ENCODE data around the gene CAB39.
"Not testable (repeated sequence)": the region's sequence is repeated elsewhere in the genome, so short reads cannot be mapped to it uniquely, and the experiment has no call there.

The CAB39 gene

DNA sequence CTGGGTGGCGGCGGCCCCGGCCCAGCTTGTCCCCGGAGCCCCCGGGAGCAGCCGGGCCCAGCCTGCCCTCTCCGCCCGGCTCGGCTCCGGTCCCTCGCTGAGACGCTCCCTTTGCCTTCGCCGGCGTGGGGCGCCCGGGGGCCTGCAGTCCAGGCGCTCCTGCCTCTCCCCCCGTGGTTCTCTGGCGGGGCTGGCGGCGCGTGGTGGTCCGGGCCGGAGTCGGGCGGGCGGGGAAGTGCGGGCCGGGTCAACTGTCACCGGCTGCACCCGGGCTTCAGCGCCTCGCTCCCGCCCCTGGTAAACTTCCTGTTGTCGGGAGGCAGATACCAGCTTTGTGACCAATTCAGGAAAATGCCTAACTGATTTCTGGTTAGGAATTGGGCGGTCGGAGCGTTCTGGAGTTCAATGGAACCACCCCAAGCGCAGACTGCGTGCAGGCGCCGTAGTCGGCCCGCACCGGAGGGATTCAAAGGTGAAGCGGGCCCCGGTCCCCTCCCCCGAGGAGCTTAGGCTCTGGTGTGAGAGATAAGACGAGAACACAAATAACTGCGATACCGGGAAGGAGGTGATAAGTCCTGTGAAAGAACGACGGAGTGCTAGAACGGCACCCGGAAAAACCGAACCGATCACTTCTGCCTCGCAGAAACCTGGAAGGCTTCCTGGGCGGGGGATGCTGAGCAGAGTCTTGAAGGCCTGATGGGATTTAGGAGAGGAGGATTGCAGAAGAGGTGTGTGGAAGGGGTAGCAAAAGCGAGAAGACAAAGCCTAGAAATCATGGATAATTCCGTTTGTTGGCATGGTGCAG is 891 bp downstream of the CAB39 start:
- in situ Hi-C loops (cut with MboI; ENCODE audit: low sequenced_read_pairs) = no loop called here

DNA sequence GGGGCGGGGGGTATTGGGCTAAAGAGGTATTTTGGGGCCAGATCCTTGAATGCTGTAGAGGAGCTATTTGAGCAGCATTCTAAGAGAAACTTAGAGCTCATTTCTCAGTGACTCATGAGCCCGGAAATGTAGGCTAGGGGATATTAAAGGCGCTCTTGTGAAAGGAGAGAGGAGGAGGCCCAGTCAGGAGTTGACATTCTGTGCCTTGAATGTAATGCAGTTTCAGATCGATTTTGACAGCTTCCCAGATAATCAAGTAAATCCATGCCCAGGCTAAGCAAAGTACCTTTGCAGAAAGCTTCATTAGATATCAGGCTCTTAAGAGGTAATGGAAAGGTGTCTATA is 1.5 kb downstream of the CAB39 start:
- in situ Hi-C loops (cut with MboI; ENCODE audit: low sequenced_read_pairs) = no loop called here

DNA sequence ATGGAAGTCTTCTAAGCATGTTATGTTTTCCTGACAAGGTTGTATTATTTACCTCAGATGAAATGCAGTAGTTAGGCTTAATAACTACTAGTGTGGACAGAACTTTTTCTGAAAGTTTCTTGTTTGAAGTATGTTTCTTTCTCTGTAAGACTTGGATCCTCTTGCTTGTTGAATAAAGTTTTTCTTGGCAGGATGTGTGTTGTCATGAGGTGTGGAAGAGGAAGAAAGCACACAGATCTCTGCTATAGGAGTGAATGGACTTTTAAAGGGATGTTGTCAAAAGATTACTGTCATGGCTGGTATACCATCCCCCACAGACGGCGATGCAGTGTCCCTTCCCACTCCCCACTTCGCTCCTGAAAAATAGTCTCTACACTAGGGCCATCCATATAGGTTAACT is 2.6 kb downstream of the CAB39 start:
- in situ Hi-C loops (cut with MboI; ENCODE audit: low sequenced_read_pairs) = no loop called here

DNA sequence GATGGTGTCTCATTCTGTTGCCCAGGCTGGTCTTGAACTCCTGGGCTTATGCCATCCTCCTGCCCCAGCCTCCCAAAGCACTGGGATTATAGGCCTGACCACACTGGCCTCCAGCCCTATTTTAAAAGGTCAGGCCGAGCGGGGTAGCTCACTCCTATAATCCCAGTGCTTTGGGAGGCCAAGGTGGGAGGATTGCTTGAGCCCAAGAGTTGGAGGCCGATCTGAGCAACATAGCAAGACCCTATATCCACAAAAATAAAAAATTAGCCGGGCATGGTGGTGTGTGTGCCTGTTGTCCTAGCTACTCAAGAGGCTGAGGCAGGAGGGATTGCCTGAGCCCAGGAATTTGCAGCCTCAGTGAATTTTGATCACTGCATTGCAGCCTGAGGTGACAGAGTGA is 3.9 kb downstream of the CAB39 start:
- in situ Hi-C loops (cut with MboI; ENCODE audit: low sequenced_read_pairs) = no loop called here

DNA sequence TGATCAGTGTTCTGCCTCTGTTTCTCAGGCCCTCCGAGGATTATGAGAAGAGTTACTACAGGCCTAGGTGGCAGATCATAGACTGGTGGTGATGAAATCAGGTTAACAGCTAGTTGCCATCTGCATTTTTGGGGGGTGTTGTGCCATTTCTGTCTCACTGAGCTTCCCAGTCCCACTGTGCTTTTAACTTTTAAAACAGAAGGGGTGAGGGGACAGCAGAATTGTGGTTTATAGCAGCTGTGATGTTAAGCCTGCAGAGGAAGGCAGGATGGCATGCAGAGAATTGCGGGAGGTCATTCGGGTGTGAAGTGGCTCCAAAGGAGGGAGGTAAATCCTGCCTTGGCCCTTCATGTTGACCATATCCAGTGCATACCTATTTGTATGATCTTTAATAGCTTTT is 5.0 kb downstream of the CAB39 start:
- in situ Hi-C loops (cut with MboI; ENCODE audit: low sequenced_read_pairs) = no loop called here

DNA sequence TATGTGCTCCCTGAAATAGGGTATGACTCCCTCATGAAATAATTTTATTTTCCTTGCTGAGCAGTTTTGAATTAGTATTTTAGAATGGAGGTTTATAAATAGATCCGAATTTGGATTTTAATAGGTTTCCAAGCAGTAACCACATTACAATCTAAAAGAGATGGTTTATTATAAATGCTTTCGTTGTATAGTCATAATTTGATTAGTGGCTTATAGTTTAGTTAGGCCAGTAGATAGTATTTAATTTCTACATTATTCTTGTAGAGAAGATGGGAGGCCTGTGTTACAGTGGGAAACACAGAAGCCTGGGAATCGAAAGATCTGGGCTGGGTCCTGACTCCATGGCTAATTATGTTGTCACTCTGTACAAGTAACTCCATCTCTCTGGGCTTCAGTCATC is 6.7 kb downstream of the CAB39 start:
- in situ Hi-C loops (cut with MboI; ENCODE audit: low sequenced_read_pairs) = no loop called here

DNA sequence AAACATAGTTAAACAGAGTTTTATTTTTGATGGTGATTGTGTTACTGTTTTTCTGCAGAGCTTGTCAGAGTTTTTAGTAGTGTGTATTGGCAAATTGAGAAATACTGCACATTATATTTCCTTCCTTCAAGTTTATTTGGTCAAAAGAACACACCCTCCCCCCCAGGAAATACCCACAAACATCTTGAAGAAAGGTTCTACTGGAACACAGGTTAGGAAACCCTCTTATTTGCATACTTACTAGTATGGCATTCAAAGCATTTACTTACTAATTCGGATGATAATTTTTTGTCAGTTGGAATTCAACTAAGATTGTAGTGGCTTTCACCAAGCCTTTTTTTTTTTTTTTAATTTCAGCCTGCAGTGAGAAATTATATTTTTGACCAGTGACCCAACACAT is 9.1 kb downstream of the CAB39 start:
- in situ Hi-C loops (cut with MboI; ENCODE audit: low sequenced_read_pairs) = no loop called here

DNA sequence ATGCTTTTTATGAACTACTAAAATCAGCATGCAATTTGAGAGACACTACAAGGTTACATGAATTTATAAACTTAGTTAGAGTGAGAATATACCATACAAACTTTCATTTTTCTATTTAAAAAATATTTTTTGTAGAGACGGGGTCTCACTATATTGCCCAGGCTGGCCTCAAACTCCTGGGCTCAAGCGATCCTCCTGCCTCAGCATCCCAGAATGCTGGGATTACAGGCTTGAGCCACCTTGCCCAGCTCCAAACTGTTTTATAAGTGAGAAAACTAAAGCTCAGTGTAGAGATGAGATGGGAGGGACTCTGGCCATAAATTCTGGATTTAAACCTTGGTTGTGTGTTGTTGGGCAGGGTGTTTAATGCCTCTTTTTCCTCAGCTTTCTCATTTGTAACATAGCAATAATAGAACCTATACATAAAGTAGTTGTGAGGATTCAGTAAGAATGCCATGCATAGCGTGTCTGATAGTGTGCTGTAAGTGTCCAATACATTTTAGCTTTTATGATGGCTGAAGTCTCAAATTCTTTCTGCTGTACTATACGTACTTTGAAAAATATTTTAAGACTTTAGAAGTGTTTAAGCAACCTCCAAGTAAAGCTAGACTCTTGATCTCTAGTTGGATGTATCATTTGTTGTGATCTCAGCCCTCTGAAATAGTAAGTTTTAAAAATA is 9.7 kb downstream of the CAB39 start:
- in situ Hi-C loops (cut with MboI; ENCODE audit: low sequenced_read_pairs) = no loop called here

DNA sequence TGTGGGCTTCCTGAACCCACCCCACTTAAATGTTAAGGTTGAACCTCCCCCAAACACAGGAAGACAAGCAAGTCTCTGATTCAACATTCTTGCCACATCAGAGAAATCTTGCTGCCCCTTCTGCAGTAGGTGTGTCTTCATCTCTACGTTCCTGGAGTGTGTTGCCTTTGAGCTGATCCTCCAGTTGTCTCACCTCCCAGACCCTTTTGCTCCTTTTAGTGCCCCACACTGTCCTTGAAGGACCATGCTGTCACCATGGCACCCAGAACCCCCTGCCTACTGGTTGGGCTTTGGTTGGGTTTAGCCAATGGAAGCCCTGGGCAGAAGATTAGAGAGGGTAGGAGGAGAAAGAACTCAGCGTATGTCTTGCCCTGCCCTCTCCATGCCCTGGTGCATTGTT is 10.7 kb downstream of the CAB39 start:
- in situ Hi-C loops (cut with MboI; ENCODE audit: low sequenced_read_pairs) = no loop called here

DNA sequence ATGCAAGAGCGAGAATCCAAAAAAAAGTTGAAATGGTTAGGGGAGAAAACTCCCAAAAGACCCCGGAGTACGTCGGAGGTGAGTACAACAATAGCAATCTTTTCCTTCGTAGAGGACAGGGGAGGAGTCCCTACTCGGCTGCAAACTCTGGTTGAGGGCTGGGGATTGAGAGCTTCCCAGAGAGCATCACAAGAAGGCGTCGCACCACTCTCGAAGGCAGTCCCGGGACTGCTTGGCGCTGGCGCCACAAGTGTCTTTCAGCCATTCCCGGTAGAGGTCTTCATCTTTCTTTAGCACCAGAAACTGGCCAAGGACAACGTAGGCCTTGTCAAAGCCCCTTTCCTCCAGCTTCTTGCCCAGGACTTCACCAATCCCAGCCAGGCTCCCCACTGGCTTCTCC is 12.3 kb downstream of the CAB39 start:
- in situ Hi-C loops (cut with MboI; ENCODE audit: low sequenced_read_pairs) = not testable (repeated sequence)

DNA sequence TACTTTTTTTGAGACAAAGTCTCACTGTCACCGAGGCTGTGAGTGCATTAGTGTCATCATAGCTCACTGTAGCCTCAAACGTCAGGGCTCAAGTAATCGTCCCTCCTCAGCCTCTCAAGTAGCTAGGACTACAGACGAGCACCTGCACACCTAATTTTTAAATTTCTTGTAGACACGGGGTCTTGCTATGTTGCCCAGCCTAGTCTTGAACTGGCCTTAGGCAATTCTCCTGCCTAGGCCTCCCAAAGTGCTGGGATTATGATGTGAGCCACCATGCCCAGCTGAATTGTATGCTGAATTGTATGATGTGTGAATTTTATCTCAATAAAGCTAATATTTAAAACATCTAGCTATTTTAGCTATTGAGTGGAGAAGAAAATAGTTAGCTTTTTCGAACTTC is 18.9 kb downstream of the CAB39 start:
- in situ Hi-C loops (cut with MboI; ENCODE audit: low sequenced_read_pairs) = no loop called here

DNA sequence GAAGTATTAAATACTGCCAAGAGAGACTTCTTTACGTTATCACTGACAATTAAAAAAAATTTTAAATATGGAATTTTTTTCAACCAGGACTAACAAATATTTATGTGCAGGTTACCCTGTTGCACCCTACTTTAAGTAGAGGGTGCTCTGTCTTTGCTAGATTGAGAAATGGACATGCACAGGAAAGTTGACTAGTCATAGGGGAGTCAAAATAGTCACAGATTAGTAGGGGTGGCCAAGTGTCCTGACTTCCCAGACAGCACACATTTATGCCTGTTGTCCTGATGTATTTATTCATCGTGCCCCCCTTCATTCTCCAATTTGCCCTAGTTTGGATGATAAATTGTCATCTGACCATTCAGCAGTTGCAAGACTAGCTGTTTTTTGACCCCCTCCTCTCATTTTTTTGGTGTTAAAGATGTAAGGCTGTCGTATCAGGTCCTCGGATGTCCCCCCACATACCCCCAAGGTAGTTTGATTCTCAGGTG is 20.3 kb downstream of the CAB39 start:
- in situ Hi-C loops (cut with MboI; ENCODE audit: low sequenced_read_pairs) = no loop called here

DNA sequence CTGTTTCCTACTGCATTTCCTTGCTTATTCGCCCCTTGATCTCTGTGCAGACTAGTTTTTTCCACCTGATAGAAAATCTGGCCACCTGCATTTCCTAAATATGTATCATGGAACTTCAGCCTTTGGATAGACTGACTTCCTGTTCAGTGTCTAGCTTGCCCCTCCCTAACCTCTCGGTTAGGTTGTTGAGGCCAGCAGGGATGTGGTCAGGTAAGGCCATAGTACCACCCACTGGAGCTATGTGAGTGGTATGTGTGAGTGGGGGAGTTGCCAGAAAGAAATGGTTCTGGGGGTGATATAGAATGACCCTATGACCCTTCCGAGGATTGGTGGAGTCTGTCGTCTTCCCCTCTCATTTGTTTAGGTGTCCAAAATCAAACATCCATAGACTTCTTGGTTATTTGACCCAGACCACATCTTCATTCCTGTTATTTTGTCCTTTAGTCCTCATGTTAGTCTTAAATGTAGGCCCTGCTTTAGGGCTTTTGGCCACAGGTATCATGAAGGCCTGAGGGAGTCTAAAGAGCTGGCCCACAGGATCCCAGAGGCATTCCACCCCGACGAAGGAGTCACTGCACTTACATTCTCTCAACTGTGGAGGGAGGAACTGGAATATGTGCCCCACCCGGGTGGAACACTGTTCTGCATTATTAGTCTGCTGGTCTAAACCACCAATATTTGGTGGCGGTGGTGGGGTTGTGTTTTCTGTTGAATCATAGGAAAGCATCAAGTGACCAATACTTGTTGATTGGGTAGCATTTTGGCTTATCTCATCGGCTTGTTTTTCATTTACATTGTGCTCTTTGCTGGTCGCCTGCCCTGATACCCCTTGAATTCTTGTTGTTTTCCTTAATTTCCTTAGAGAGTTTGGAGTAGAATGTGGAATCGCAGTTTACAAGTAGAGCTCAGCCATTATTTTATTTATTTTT is 21.9 kb downstream of the CAB39 start:
- in situ Hi-C loops (cut with MboI; ENCODE audit: low sequenced_read_pairs) = no loop called here

DNA sequence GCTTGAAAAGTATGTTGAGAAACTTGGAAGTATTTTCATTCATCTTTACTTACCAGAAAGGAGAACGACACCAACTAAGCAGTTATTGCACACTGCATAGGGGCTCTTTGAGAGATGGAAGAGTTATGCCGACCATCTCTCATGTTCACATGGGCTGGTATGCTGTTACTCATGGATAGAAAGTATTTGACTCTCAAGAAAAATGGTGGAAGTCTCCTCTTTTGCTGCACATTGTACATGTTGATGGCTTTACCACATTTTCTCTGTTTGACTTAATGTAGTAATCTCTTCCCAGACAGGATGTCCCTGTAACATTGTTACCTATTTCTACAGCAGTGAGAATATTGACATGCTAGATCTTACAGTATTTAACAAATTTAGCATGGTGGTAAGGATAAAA is 23.2 kb downstream of the CAB39 start:
- in situ Hi-C loops (cut with MboI; ENCODE audit: low sequenced_read_pairs) = no loop called here

DNA sequence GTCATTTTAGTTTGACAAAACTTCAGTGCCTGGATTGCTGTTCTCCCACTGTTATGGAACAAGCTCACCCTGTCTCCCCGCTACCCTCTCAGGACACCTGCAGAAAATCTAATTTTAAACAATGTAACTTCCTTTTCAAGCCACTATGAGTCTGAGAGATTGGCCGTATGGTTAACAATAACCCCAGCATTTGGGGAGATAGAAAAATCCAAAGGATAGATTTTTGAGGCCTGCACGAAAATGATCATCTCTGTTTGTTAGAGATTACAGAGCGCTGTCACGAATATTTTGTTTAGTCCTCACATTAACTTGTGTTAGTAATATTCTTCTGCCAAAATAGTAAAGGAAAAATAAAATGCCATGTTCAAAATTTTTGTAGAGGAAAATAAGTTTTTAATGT is 24.7 kb downstream of the CAB39 start:
- in situ Hi-C loops (cut with MboI; ENCODE audit: low sequenced_read_pairs) = no loop called here

DNA sequence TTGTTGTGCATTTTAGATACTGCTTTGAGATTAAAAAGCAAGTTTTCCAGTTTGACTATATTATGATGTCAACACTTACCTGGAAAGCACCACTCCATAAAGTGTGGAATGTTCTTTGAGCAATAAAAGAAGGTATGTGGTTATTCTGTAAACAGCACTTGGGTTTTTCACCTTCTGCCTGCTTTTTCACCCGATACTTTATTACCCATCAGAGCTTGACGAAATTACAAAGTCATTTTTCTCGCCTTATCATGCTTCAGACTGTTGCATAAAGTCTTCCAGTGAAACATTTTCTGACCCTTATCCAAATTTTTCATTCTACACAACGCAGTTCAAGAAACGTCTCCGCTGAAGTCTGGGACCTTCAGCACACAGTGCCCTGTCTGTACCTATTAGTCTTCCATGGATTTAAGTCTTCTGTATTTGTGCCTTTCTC is 25.2 kb downstream of the CAB39 start:
- in situ Hi-C loops (cut with MboI; ENCODE audit: low sequenced_read_pairs) = no loop called here

DNA sequence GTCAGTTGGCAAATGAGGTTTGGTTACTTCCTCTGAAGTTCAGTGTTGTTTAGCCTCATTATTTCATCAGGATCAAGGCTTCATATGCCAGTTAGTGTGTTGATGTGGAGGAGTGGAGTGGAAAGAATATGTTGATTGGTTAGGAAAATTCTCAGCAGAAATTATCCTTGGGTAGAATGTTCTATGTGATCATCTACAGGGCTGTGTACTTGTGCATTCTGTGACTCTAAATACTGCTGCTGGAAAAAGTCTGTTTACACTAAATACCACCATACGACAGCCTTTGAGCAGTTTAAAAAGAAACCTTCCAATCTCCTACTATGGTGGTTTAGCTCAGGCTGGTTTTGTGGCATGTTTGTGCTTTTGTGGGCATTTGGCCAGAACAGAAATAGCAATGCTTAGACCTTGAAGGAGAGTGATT is 25.8 kb downstream of the CAB39 start:
- in situ Hi-C loops (cut with MboI; ENCODE audit: low sequenced_read_pairs) = no loop called here

DNA sequence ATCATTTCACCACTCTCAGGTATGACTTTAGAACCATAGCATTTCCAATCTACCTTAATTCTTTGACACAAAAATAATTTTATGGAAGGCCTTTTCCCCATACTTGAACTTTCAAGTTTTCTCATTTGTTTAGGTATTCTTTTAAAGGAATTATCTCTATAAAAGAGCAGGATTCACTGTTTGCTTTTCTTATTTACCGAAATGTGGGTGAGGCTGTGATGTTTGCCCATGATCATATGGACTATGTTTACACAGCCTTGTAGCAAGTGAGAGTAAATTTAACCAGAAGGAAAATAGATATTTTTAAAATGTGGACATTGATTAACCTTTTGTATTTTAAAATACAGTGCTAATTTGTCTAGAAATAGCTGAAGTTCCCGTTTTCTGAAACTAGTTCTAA is 26.3 kb downstream of the CAB39 start:
- in situ Hi-C loops (cut with MboI; ENCODE audit: low sequenced_read_pairs) = no loop called here

DNA sequence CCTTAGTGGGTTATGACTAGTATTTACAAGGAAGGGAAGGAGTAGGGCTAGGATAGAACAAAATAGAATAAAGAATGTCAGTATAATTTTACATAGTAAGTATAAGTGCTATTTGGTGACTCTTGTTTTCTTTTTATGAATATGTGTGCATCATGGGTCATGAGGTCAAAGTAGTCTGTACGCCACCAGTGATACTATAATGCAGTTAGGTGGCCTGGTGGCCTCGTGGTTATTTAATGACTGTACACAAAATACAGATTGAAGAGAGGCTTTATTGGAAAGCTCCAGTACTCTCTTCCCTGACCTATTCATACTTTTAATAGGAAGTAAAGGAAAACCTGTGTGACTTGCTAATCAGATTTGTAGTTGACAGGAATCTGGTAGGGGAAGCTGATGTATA is 27.3 kb downstream of the CAB39 start:
- in situ Hi-C loops (cut with MboI; ENCODE audit: low sequenced_read_pairs) = no loop called here

DNA sequence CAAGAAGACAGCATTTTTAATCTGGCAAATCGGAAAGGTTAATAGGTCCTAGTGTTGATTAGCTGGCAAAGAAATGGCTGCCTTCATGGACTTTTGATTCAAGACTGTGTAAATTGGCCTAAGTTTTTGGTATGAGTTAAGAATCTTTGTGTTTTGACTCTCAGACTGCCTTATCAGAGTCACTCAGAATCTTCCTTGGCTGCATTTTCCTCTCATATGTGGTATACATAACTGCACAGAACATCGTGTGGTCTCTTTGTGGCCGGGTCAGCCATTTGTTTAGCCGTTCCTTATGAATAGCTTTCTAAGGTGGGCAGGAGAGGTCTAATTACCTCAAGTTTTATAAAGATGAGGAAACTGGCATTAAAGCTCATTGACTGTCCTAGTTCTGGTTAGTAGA is 30.1 kb downstream of the CAB39 start:
- in situ Hi-C loops (cut with MboI; ENCODE audit: low sequenced_read_pairs) = no loop called here

DNA sequence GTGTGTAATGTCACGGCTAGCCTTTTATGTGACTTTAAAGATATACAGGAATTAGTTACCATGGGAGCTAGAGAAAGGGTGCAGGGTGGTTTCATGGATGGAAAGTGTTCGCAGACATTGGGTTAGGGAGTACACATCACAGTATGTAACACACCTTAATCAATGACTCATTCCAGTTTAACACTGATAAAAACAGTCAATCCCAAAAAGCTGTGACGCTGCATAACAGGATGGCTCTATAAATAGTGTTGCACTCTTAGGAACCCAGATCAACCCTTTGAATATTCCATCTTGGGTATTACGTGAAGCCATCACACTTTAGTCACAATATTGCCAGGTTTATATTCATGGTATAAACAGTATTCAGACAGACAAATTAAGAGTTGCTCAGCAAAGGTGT is 33.6 kb downstream of the CAB39 start:
- in situ Hi-C loops (cut with MboI; ENCODE audit: low sequenced_read_pairs) = no loop called here

DNA sequence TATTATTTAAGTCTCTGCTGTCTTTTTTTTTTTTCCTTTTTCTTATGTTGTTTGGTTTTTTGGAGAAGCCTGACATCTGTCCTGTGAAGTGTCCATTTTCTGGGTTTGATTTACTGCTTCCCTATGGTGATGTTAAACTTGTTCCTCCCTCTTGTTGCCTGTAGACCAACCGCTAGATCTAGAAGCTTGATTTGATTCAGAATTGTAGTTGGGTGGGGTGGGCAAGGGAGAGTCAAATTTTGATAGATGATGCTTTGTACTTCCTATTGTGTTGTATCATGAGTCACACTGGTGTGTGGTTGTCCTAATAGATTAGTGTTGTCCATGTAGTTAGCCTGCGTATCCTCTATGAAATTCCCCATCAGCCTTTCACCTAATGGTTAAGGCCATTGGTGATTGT is 35.4 kb downstream of the CAB39 start:
- in situ Hi-C loops (cut with MboI; ENCODE audit: low sequenced_read_pairs) = no loop called here
